ENCODE data around the gene GOT2.

GOT2 gene

GRCh38 chr16:58734459-58734787 lies 307 bp upstream of the GOT2 start:
- peak overlapping the region; percentile 81 for H3K4me3 ChIP-seq (ENCODE audit: low read depth, low read length)
- in situ Hi-C loops (cut with HindIII; ENCODE audit: low sequenced_read_pairs), result no loop called here
- no peak for DNase-seq (ENCODE audit: low read depth)
- TF ChIP-seq CTCF (IDR thresholded peaks at IDR 0.05; ENCODE audit: low read depth, low read length, missing control alignments), result no peak

GRCh38 chr16:58733248-58733670 lies 857 bp downstream of the GOT2 start:
- DNase-seq (ENCODE audit: low read depth), result no peak
- H3K4me3 ChIP-seq (ENCODE audit: low read depth, low read length), result peak overlapping the region; percentile 81
- TF ChIP-seq CTCF (IDR thresholded peaks at IDR 0.05; ENCODE audit: low read depth, low read length, missing control alignments), result no peak
- in situ Hi-C loops (cut with HindIII; ENCODE audit: low sequenced_read_pairs), result no loop called here

GRCh38 chr16:58732545-58733247 lies 1.4 kb downstream of the GOT2 start:
- no peak for DNase-seq (ENCODE audit: low read depth)
- H3K4me3 ChIP-seq (ENCODE audit: low read depth, low read length), result peak overlapping the region; percentile 81
- no peak for TF ChIP-seq CTCF (IDR thresholded peaks at IDR 0.05; ENCODE audit: low read depth, low read length, missing control alignments)
- in situ Hi-C loops (cut with HindIII; ENCODE audit: low sequenced_read_pairs), result no loop called here

- DNase-seq (ENCODE audit: low read depth), result no peak
- H3K4me3 ChIP-seq (ENCODE audit: low read depth, low read length), result no peak overlapping the region
- TF ChIP-seq CTCF (IDR thresholded peaks at IDR 0.05; ENCODE audit: low read depth, low read length, missing control alignments), result no peak
- in situ Hi-C loops (cut with HindIII; ENCODE audit: low sequenced_read_pairs), result no loop called here
Measured at GRCh38 chr16:58730724-58731370, 3.3 kb downstream of the GOT2 start.

GRCh38 chr16:58727796-58728568 lies 6.1 kb downstream of the GOT2 start:
- TF ChIP-seq CTCF (IDR thresholded peaks at IDR 0.05; ENCODE audit: low read depth, low read length, missing control alignments), result no peak
- in situ Hi-C loops (cut with HindIII; ENCODE audit: low sequenced_read_pairs), result no loop called here
- H3K4me3 ChIP-seq (ENCODE audit: low read depth, low read length), result no peak overlapping the region
- DNase-seq (ENCODE audit: low read depth), result no peak

- no peak for TF ChIP-seq CTCF (IDR thresholded peaks at IDR 0.05; ENCODE audit: low read depth, low read length, missing control alignments)
- DNase-seq (ENCODE audit: low read depth), result no peak
- in situ Hi-C loops (cut with HindIII; ENCODE audit: low sequenced_read_pairs), result no loop called here
- H3K4me3 ChIP-seq (ENCODE audit: low read depth, low read length), result no peak overlapping the region
Measured at GRCh38 chr16:58727028-58727781, 6.9 kb downstream of the GOT2 start.

All from astrocyte of the cerebellum (primary cell).